ENCODE measurements around the gene PLEKHA3.

GRCh38 chr2:178526256-178526655 lies 46.0 kb downstream of the PLEKHA3 start:
- TF ChIP-seq, protein P1, sequence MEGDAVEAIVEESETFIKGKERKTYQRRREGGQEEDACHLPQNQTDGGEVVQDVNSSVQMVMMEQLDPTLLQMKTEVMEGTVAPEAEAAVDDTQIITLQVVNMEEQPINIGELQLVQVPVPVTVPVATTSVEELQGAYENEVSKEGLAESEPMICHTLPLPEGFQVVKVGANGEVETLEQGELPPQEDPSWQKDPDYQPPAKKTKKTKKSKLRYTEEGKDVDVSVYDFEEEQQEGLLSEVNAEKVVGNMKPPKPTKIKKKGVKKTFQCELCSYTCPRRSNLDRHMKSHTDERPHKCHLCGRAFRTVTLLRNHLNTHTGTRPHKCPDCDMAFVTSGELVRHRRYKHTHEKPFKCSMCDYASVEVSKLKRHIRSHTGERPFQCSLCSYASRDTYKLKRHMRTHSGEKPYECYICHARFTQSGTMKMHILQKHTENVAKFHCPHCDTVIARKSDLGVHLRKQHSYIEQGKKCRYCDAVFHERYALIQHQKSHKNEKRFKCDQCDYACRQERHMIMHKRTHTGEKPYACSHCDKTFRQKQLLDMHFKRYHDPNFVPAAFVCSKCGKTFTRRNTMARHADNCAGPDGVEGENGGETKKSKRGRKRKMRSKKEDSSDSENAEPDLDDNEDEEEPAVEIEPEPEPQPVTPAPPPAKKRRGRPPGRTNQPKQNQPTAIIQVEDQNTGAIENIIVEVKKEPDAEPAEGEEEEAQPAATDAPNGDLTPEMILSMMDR (IDR thresholded peaks at IDR 0.05): no peak
- no peak for TF ChIP-seq EP300 (IDR thresholded peaks at IDR 0.05)
